NCI-H460 (cell line): ENCODE results near the gene PARK7. TPM values are rescaled to one million over a fixed set of nuclear protein-coding genes. Genes with fewer than 3 reads are reported as not detected.

Source experiments
- DNase-seq: peaks from one replicate; pipeline ENCODE4 v3.0.0-alpha.2; 2016; ENCODE audit warnings: low read depth; ENCODE audit errors: extremely low read depth
- total RNA-seq: library from RNA; depleted of rRNA; stranded (reverse); fragments of >200 nt; shearing (Covaris generic); gene quantifications from 2 replicates; pipeline ENCODE4 v1.2.3, GENCODE V29; 2014

Gene PARK7
- total RNA-seq, 1 experiment from 2014 or later: 257 TPM

- no peak for DNase-seq
Observed at GRCh38 chr1:7980984-7981383, 19.5 kb downstream of the PARK7 start.

- no peak for DNase-seq
Observed at GRCh38 chr1:7983086-7983778, 21.7 kb downstream of the PARK7 start.

- DNase-seq: no peak
Observed at GRCh38 chr1:7984811-7985210, 23.3 kb downstream of the PARK7 start.

GRCh38 chr1:7985851-7986612 lies 24.5 kb downstream of the PARK7 start:
- DNase-seq: no peak

- DNase-seq: no peak
Observed at GRCh38 chr1:7987528-7987927, 26.0 kb downstream of the PARK7 start.

GRCh38 chr1:7988576-7988975 lies 27.1 kb downstream of the PARK7 start:
- no peak for DNase-seq

GRCh38 chr1:7989762-7990428 lies 28.4 kb downstream of the PARK7 start:
- no peak for DNase-seq

GRCh38 chr1:7991504-7992440 lies 30.3 kb downstream of the PARK7 start:
- DNase-seq: no peak

- no peak for DNase-seq
Observed at GRCh38 chr1:7992885-7993284, 31.4 kb downstream of the PARK7 start.

- no peak for DNase-seq
Observed at GRCh38 chr1:7993593-7994479, 32.3 kb downstream of the PARK7 start.

GRCh38 chr1:7994827-7995226 lies 33.3 kb downstream of the PARK7 start:
- no peak for DNase-seq

- no peak for DNase-seq
Observed at GRCh38 chr1:7995437-7995836, 33.9 kb downstream of the PARK7 start.

GRCh38 chr1:8002329-8002910 lies 40.9 kb downstream of the PARK7 start:
- DNase-seq: no peak

- DNase-seq: no peak
Observed at GRCh38 chr1:8002921-8003320, 41.4 kb downstream of the PARK7 start.

- no peak for DNase-seq
Observed at GRCh38 chr1:8003438-8004112, 42.1 kb downstream of the PARK7 start.

- DNase-seq: no peak
Observed at GRCh38 chr1:8004113-8004802, 42.7 kb downstream of the PARK7 start.

GRCh38 chr1:8004803-8005573 lies 43.5 kb downstream of the PARK7 start:
- DNase-seq: peak; percentile 94
